ENCODE data around the gene PALD1.

- TF ChIP-seq ELF4 (IDR thresholded peaks at IDR 0.05) (no peak), SP1 (IDR thresholded peaks at IDR 0.05) (no peak)
These were observed 36.1 kb upstream of the PALD1 start for GRCh38 chr10:70442332-70442988.

Data from HEK293T (cell line).